Calu3 (cell line): ENCODE data around the gene PFKP. TPM values are rescaled to one million over a fixed set of nuclear protein-coding genes. Genes with fewer than 3 reads are reported as not detected.

ENCODE experiments used
- BruUV-seq: library from RNA; stranded (reverse); fragments of 400-500 nt; replicated peaks from 2 replicates; lab custom pipeline; 2021; lab: Mats Ljungman, UMichigan
- CTCF ChIA-PET: fragments of 300-600 bp; sonication (Branson Sonifier 250); formaldehyde crosslinking; loops from one replicate; lab custom pipeline; 2022; ENCODE audit warnings: antibody characterized with exemption; lab: Charles Lee
- DNase-seq: peaks from one replicate; pipeline ENCODE4 v3.0.0; 2022
- H3K27ac Mint-ChIP-seq: one replicate; pipeline ENCODE4 v1.8.0; 2022; ENCODE audit warnings: mixed read lengths; ENCODE audit not compliant: unreplicated experiment
- H3K27me3 Mint-ChIP-seq: one replicate; pipeline ENCODE4 v1.8.0; 2022; ENCODE audit warnings: mixed read lengths; ENCODE audit not compliant: unreplicated experiment
- H3K36me3 Mint-ChIP-seq: one replicate; pipeline ENCODE4 v1.8.0; 2022; ENCODE audit warnings: mild to moderate bottlenecking, moderate library complexity, mixed read lengths; ENCODE audit not compliant: insufficient read depth, unreplicated experiment
- H3K4me1 Mint-ChIP-seq: one replicate; pipeline ENCODE4 v1.8.0; 2022; ENCODE audit warnings: mild to moderate bottlenecking, low read depth, mixed read lengths; ENCODE audit not compliant: unreplicated experiment
- H3K4me3 Mint-ChIP-seq: one replicate; pipeline ENCODE4 v1.8.0; 2022; ENCODE audit warnings: mild to moderate bottlenecking, low read depth, moderate library complexity, mixed read lengths; ENCODE audit not compliant: unreplicated experiment
- H3K9me3 Mint-ChIP-seq: one replicate; pipeline ENCODE4 v1.8.0; 2022; ENCODE audit warnings: low read depth, mixed read lengths; ENCODE audit not compliant: unreplicated experiment
- intact Hi-C: fragments of 100-400 bp; cut with micrococcal nuclease; formaldehyde crosslinking; loops from one replicate; pipeline ENCODE4 v1.10.0; 2022; ENCODE audit not compliant: unreplicated experiment
- total RNA-seq: library from RNA; stranded (reverse); gene quantifications from 2 replicates; pipeline ENCODE4 v1.2.3, GENCODE V29; 2022
- TF ChIP-seq, protein P1 (sequence below): fragments of 200-600 bp; IDR thresholded peaks from one replicate; pipeline ENCODE4 v1.8.0; 2022; ENCODE audit warnings: antibody characterized with exemption; ENCODE audit not compliant: unreplicated experiment

PFKP gene
- total RNA-seq, 1 experiment from 2014 or later = 272 TPM

- H3K4me3 Mint-ChIP-seq = no peak overlapping the region
- peak; percentile 30 for DNase-seq
Observed at GRCh38 chr10:3119796-3120459, 52.6 kb downstream of the PFKP start.

GRCh38 chr10:3122034-3122433 lies 54.7 kb downstream of the PFKP start:
- Mint-ChIP-seq H3K4me3 (no peak overlapping the region), H3K36me3 (peaks cover 87% of the 10 kb centered on the region), H3K9me3 (no peaks in the 10 kb centered on the region), H3K4me1 (peaks cover 12% of the 10 kb centered on the region), H3K27me3 (no peaks in the 10 kb centered on the region), H3K27ac (no peak overlapping the region)
- TF ChIP-seq, protein P1, sequence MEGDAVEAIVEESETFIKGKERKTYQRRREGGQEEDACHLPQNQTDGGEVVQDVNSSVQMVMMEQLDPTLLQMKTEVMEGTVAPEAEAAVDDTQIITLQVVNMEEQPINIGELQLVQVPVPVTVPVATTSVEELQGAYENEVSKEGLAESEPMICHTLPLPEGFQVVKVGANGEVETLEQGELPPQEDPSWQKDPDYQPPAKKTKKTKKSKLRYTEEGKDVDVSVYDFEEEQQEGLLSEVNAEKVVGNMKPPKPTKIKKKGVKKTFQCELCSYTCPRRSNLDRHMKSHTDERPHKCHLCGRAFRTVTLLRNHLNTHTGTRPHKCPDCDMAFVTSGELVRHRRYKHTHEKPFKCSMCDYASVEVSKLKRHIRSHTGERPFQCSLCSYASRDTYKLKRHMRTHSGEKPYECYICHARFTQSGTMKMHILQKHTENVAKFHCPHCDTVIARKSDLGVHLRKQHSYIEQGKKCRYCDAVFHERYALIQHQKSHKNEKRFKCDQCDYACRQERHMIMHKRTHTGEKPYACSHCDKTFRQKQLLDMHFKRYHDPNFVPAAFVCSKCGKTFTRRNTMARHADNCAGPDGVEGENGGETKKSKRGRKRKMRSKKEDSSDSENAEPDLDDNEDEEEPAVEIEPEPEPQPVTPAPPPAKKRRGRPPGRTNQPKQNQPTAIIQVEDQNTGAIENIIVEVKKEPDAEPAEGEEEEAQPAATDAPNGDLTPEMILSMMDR = no peak
- CTCF ChIA-PET = interaction anchor here (0.7 kb wide), 1 partner anchor 1685 kb away, joined by 9 read pairs; no protein-coding TSS in a partner anchor
- BruUV-seq = no TSS peak
- no peak for DNase-seq
- intact Hi-C loops = no loop called here

More at GRCh38 chr10:3119796-3120459, 52.6 kb downstream of the PFKP start:
- intact Hi-C loops = no loop called here
- Mint-ChIP-seq H3K9me3 (no peaks in the 10 kb centered on the region), H3K27me3 (no peaks in the 10 kb centered on the region), H3K4me1 (peaks cover 12% of the 10 kb centered on the region), H3K36me3 (peaks cover 89% of the 10 kb centered on the region), H3K27ac (no peak overlapping the region)
- no TSS peak for BruUV-seq
- TF ChIP-seq, protein P1 = peak; percentile 62
- CTCF ChIA-PET = no interaction called here

DNA sequence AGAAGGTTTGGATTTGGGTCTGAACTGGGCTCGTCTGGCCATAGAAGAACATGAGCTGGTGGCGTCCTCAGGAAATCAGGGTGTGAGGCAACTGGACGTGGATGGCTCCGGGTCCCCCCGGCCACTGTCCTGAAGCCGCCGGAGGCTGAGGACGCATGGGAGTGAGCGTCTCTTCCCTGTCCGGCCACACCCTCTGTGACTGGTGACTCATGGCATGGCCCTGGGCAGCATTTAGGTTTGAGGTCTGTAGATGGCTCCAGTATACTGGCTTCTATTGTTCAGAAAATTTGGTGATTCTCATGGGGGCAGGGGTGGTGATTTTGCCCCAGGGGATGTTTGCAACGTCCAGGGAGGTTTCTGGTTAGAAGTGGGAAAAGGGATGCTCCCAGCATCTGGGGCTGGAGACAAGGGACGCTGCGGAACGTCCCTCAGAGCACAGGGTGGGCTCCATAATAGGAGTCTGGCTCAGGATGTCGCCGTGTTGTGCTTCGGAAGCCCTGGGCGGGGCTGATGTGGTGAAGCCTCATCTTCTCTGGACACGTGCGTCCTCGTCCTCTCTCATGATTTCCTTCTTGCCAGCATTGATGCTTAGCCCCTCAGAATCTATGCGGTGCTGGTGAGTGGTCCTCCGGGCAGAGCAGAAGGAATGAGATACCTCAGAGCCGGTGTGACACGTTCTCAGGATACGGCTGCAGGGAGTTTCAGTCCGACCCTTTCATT lies 55.3 kb downstream of the PFKP start:
- H3K4me3 Mint-ChIP-seq = no peak overlapping the region
- H3K4me1 Mint-ChIP-seq = peaks cover 12% of the 10 kb centered on the region
- BruUV-seq = no TSS peak
- DNase-seq = no peak
- peaks cover 85% of the 10 kb centered on the region for H3K36me3 Mint-ChIP-seq
- intact Hi-C loops = no loop called here
- no peak overlapping the region for H3K27ac Mint-ChIP-seq
- no peaks in the 10 kb centered on the region for H3K9me3 Mint-ChIP-seq
- H3K27me3 Mint-ChIP-seq = no peaks in the 10 kb centered on the region
- TF ChIP-seq, protein P1 = no peak
- CTCF ChIA-PET = no interaction called here

- H3K27ac Mint-ChIP-seq = no peak overlapping the region
- H3K4me3 Mint-ChIP-seq = no peak overlapping the region
- H3K27me3 Mint-ChIP-seq = no peaks in the 10 kb centered on the region
- no peaks in the 10 kb centered on the region for H3K9me3 Mint-ChIP-seq
- peaks cover 1% of the 10 kb centered on the region for H3K4me1 Mint-ChIP-seq
- H3K36me3 Mint-ChIP-seq = peaks cover 85% of the 10 kb centered on the region
- CTCF ChIA-PET = no interaction called here
- TF ChIP-seq, protein P1 = no peak
- intact Hi-C loops = no loop called here
- DNase-seq = no peak
- no TSS peak for BruUV-seq
Observed at GRCh38 chr10:3123571-3124411, 56.4 kb downstream of the PFKP start.
